M059J (cell line): ENCODE results near the gene ADAMTS14. TPM values are rescaled to one million over a fixed set of nuclear protein-coding genes. Genes with fewer than 3 reads are reported as not detected.

Source experiments
- DNase-seq: peaks from one replicate; pipeline ENCODE4 v3.0.0-alpha.2; 2012; ENCODE audit warnings: low read depth
- total RNA-seq: library from RNA; depleted of rRNA; stranded (reverse); fragments of >200 nt; shearing (Covaris generic); gene quantifications from 2 replicates; pipeline ENCODE4 v1.2.3, GENCODE V29; 2014

ADAMTS14 gene
- total RNA-seq, 1 experiment from 2014 or later, result 1.2 TPM

- no peak for DNase-seq
Measured at GRCh38 chr10:70675496-70676161, 3.3 kb downstream of the ADAMTS14 start.

- no peak for DNase-seq
Measured at GRCh38 chr10:70676511-70676910, 4.2 kb downstream of the ADAMTS14 start.

- DNase-seq, result no peak
Measured at GRCh38 chr10:70677016-70677415, 4.7 kb downstream of the ADAMTS14 start.

- DNase-seq, result no peak
Measured at GRCh38 chr10:70677620-70678249, 5.4 kb downstream of the ADAMTS14 start.

GRCh38 chr10:70678250-70678635, 5.9 kb downstream of the ADAMTS14 start:
- DNase-seq, result no peak

- peak; percentile 20 for DNase-seq
Measured at GRCh38 chr10:70678757-70679489, 6.6 kb downstream of the ADAMTS14 start.

GRCh38 chr10:70679498-70679897, 7.2 kb downstream of the ADAMTS14 start:
- DNase-seq, result peak; percentile 38

- DNase-seq, result peak; percentile 36
Measured at GRCh38 chr10:70680899-70681730, 8.8 kb downstream of the ADAMTS14 start.

- DNase-seq, result no peak
Measured at GRCh38 chr10:70681731-70682005, 9.4 kb downstream of the ADAMTS14 start.

GRCh38 chr10:70682920-70683600, 10.8 kb downstream of the ADAMTS14 start:
- no peak for DNase-seq

GRCh38 chr10:70683601-70683934, 11.3 kb downstream of the ADAMTS14 start:
- DNase-seq, result no peak

- no peak for DNase-seq
Measured at GRCh38 chr10:70683940-70684339, 11.6 kb downstream of the ADAMTS14 start.

GRCh38 chr10:70684374-70684773, 12.1 kb downstream of the ADAMTS14 start:
- DNase-seq, result no peak

- no peak for DNase-seq
Measured at GRCh38 chr10:70684839-70685454, 12.6 kb downstream of the ADAMTS14 start.

GRCh38 chr10:70685455-70685911, 13.2 kb downstream of the ADAMTS14 start:
- no peak for DNase-seq

- no peak for DNase-seq
Measured at GRCh38 chr10:70688828-70689227, 16.5 kb downstream of the ADAMTS14 start.

GRCh38 chr10:70689661-70690060, 17.4 kb downstream of the ADAMTS14 start:
- DNase-seq, result no peak

- DNase-seq, result no peak
Measured at GRCh38 chr10:70690589-70690988, 18.3 kb downstream of the ADAMTS14 start.

GRCh38 chr10:70691611-70692010, 19.3 kb downstream of the ADAMTS14 start:
- no peak for DNase-seq

GRCh38 chr10:70692043-70692603, 19.8 kb downstream of the ADAMTS14 start:
- no peak for DNase-seq
